GM21717 (cell line): ENCODE measurements around the gene MPZL3.
"Not testable (repeated sequence)": the region's sequence is repeated elsewhere in the genome, so short reads cannot be mapped to it uniquely, and the experiment has no call there.

Source experiments
- ATAC-seq: cut with Tn5 transposase; IDR thresholded peaks from one replicate; pipeline ENCODE4 v1.9.1; 2021; ENCODE audit warnings: mild to moderate bottlenecking, moderate library complexity; ENCODE audit not compliant: unreplicated experiment

The MPZL3 gene

DNA sequence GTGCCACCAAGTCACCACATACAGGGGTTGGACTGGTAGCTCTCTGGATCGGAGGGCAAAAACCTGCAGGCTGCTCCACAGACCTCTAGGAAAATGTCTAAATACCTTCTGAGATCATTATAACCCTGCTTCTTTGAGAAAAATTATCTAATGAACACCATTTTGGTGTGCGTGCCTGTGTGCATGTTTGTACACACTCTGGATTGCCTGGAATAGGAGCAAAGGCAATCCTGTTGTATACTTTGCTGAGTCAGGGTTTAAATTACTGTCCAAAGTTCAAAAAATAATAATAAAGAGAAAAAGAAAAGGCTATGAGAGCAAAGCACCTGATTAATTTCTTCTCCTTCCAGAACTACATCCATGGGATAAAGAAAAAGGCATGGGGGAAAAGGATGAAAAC is 38.4 kb downstream of the MPZL3 start:
- no peak for ATAC-seq

GRCh38 chr11:118213201-118213600 is 39.0 kb downstream of the MPZL3 start:
- no peak for ATAC-seq

GRCh38 chr11:118212781-118213191 is 39.4 kb downstream of the MPZL3 start:
- ATAC-seq = no peak

GRCh38 chr11:118212131-118212725 is 39.9 kb downstream of the MPZL3 start:
- no peak for ATAC-seq

- ATAC-seq = no peak
Measured at GRCh38 chr11:118211006-118211405, 41.2 kb downstream of the MPZL3 start.

DNA sequence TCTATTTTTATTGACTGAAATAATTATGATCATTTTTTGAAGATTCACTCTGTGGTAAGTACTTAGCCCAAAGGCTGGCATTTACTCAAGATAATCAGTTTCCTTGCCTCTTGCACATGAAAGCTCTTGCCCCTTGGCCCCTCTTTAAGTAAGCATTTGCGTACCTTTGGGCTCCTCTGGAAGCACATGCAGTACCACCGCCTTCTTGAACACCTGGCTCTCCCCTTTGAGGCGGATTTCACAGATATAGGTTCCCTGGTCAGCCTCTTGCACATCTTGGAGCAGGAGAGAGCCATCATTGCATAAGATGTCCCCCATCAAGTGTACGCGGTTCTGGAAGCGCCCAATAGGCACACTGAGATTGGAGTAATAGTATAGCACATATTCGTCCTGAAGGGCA is 41.8 kb downstream of the MPZL3 start:
- no peak for ATAC-seq

- no peak for ATAC-seq
Measured at GRCh38 chr11:118209033-118209432, 43.1 kb downstream of the MPZL3 start.

DNA sequence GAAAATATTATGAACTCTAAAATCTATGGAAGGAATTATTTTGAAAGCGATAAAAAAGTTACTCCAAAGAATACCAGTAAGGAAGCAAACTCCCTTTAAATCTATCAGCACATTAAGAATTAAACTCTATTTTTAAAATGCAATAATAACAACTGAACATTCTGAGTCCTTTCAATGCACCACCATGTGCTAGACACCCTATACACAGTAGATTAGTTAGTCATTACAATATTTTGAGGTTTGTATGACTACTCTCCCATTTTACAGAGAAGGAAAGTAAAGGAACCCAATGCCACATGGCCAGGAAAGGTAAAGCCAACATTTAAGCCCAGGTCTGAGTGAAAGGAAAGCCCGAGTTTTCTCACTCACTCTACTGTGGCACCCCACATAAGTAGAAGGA is 45.1 kb downstream of the MPZL3 start:
- no peak for ATAC-seq

DNA sequence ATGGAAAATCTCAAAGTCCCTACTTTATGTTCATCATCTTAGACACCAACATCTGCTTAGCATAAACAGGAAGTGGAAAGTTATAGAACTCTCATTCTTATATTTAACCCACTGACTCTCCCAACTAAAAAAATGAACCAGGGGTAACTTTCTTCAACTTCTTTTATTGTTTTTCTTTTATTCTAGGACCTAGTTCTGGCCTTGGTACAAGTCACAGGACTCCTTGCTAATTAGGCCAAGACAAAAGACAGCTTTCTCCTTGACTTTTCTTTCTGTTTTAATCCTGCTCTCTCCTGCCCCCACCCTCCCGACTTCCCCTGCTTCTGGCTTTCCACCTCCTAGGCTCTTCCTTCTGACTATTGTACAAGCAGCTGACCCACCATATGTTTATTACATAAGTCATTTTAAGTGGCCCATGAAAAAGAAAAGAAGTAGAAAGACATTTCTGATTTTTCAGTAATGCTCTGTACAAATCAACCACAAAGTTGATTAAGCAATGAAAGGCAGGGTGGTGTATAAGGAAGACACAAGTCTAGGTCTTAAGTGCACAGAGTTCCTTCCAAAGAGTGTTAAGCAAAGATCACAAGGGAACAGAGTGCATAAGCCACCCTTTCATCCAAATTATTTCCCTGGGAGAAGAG is 45.7 kb downstream of the MPZL3 start:
- ATAC-seq = no peak

GRCh38 chr11:118205606-118206378 is 46.4 kb downstream of the MPZL3 start:
- ATAC-seq = no peak

DNA sequence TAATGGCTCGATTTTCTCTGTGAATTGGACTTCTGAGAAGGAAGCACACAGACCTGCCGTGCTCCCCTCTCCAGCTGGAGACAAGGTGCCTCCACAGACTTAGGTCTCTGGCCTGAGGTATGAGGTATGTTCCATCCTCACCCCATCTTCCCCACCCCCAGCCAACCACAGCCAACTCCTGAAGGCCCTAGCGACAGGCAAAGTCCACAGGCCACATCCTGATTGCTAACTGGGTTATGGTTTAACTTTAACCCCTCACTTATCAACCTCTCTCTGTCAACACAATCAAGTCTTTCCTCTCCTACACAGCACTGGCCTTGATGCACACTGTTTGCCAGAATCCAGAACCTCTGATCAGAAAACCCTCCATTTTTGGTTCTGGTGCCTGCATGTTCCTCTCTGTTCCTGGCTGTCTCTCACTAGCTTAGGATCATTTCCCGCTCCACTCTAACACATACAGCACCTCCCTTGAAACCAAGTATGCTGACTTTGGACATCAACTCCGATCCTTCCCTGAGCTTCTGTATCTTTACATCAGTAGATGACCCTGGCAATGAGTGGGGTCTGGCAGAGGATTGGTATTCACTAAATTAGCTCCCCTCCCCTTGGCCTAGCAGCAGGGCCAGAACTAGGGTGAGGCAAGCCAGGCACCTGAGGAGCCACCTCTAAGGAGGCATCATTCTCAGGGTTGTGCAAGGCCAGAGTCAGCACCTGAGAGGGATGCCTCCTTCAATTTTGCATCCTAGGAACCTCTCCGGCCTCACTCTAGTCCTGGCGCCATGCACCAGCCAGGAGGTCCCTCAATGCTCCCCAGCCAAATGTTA is 49.4 kb downstream of the MPZL3 start:
- no peak for ATAC-seq

GRCh38 chr11:118201966-118202365 is 50.2 kb downstream of the MPZL3 start:
- ATAC-seq = no peak

- no peak for ATAC-seq
Measured at GRCh38 chr11:118200901-118201680, 51.1 kb downstream of the MPZL3 start.

- no peak for ATAC-seq
Measured at GRCh38 chr11:118200497-118200896, 51.7 kb downstream of the MPZL3 start.

DNA sequence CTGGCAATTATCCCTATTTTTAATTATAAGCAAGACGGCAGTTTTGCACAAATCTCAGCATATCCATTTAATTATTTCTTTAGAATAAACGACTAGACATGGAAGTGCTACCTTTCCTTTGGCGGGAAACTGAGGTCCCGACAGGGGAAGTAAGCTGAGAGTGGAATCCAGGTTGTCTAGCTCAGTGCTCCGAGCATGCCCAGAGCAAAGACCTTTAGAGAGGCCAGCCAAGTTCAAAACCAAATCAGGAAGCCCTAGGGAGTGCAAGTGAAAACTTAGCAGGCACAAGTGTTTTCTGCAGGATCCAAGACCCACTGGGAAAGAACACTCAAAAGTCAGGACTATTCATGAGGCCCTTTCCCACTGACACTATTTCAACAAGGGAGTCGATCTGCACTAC is 53.0 kb downstream of the MPZL3 start:
- no peak for ATAC-seq

DNA sequence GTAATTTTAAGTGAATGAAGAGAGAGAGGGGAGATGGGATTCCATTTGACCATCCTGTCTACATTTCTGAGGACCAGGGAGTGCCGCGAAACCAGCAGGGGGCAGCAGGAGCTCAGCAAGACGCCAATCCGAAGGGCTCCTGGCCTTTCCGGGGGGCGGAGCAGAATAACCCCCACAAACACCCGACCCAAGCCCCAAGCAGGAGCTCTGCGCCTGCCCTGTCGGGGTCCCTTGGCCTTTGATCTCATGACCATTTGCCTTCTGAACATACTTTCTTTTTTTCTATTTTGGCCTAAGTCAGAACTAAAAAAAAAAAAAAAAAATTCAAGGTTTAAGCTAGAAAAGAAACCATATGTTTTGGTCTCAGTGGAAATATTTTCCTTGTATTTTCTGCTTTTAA is 53.8 kb downstream of the MPZL3 start:
- ATAC-seq = peak; percentile 66

GRCh38 chr11:118194835-118195627 is 57.1 kb downstream of the MPZL3 start:
- ATAC-seq = no peak

DNA sequence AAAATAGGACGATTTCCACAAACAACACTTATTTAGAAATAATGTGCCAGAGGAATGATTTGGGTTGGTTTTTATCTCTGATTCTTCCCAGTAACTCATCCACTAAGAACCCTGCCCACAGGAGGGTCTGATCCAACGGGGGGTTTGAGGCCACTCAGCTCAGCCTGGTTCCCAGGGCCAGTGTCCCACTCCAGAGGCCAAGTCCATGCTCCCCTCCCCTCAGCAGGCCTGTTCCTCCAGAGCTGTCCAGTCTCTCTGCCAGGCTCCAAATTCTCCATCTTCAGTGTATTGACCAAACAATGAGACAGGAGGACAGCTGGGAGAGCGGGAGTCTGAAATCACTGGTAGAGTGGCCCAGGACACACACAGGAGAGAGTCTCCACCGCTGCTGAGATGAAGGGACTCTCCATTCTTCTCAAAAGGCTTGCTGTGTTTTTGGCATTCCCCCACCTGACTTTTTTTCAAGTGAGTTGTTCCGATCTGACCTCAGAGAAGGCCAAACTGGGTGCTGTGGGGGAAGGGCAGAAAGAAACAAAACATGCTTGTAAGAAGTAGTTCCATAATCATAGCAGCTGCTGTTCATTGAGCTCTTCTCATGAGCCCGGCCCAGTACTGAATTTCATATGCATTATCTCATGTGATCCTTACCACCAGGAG is 58.1 kb downstream of the MPZL3 start:
- ATAC-seq = no peak

DNA sequence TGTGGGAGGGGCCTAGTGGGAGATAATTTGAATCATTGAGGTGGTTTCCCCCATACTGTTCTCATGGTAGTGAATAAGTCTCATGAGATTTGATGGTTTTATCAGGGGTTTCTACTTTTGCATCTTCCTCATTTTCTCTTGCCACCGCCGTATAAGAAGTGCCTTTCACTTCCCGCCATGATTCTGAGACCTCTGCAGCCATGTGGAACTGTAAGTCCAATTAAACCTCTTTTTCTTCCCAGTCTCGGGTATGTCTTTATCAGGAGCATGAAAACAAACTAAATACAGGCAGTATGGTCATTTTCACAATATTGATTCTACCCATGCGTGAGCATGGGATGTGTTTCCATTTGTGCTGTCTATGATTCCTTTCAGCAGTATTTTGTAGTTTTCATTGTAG is 59.3 kb downstream of the MPZL3 start:
- not testable (repeated sequence) for ATAC-seq
